ENCODE measurements around the gene RAB3B. TPM values are rescaled to one million over a fixed set of nuclear protein-coding genes. Genes with fewer than 3 reads are reported as not detected.

RAB3B gene
- total RNA-seq, 4 donors from 2014 or later = 1.8 to 4.5 (median 3.4) TPM

- Histone ChIP-seq H3K9me3 (no peaks in the 10 kb centered on the region), H3K4me3 (no peak overlapping the region), H3K27me3 (no peaks in the 10 kb centered on the region), H3K27ac (no peak overlapping the region), H3K36me3 (no peaks in the 10 kb centered on the region), H3K4me1 (no peaks in the 10 kb centered on the region)
- WGBS, 2 donors (ENCODE audit: low coverage in 1 of 2) = 43 to 56% methylated on average over 1 of the region's 1 CpG
- TF ChIP-seq CTCF (IDR thresholded peaks at IDR 0.05) = no peak
- TF ChIP-seq POLR2AphosphoS5 (IDR thresholded peaks at IDR 0.05) = no peak
- TF ChIP-seq POLR2A (IDR thresholded peaks at IDR 0.05) = no peak
- no peak for TF ChIP-seq EP300 (IDR thresholded peaks at IDR 0.05; ENCODE audit: low read depth)
- in situ Hi-C loops (cut with MboI; ENCODE audit: low pct_ligation_motif_present in 1 of 4, low pct_unique_long_range_greater_than_20kb in 1 of 4, low sequenced_read_pairs in 3 of 4) (no loop called here), intact Hi-C loops (cut with DNase I; ENCODE audit: low total_unique reads) (no loop called here)
- no peak for DNase-seq
These were observed 66.0 kb downstream of the RAB3B start for GRCh38 chr1:51924455-51924854.

- WGBS, 2 donors (ENCODE audit: low coverage in 1 of 2) = 40 to 79% methylated on average over 1 to 3 of the region's 3 CpGs
- Histone ChIP-seq H3K9me3 (no peaks in the 10 kb centered on the region), H3K4me1 (no peaks in the 10 kb centered on the region), H3K27ac (no peak overlapping the region), H3K4me3 (no peak overlapping the region), H3K27me3 (peaks cover 13% of the 10 kb centered on the region), H3K36me3 (no peaks in the 10 kb centered on the region)
- no peak for DNase-seq
- intact Hi-C loops (cut with DNase I; ENCODE audit: low total_unique reads) = no loop called here
- TF ChIP-seq EP300 (IDR thresholded peaks at IDR 0.05; ENCODE audit: low read depth) (no peak), POLR2AphosphoS5 (IDR thresholded peaks at IDR 0.05) (no peak), POLR2A (IDR thresholded peaks at IDR 0.05) (no peak), CTCF (IDR thresholded peaks at IDR 0.05) (no peak)
- in situ Hi-C loops (cut with MboI; ENCODE audit: low pct_ligation_motif_present in 1 of 4, low pct_unique_long_range_greater_than_20kb in 1 of 4, low sequenced_read_pairs in 3 of 4) = no loop called here
These were observed 68.5 kb downstream of the RAB3B start for GRCh38 chr1:51922040-51922439.

- H3K4me3 ChIP-seq = no peak overlapping the region
- DNase-seq = no peak
- intact Hi-C loops (cut with DNase I; ENCODE audit: low total_unique reads) = no loop called here
- in situ Hi-C loops (cut with MboI; ENCODE audit: low pct_ligation_motif_present in 1 of 4, low pct_unique_long_range_greater_than_20kb in 1 of 4, low sequenced_read_pairs in 3 of 4) = no loop called here
- WGBS, 2 donors (ENCODE audit: low coverage in 1 of 2) = 50 to 67% methylated on average over 1 to 5 of the region's 5 CpGs
- H3K4me1 ChIP-seq = no peaks in the 10 kb centered on the region
- H3K27me3 ChIP-seq = peaks cover 13% of the 10 kb centered on the region
- H3K9me3 ChIP-seq = no peaks in the 10 kb centered on the region
- H3K36me3 ChIP-seq = no peaks in the 10 kb centered on the region
- no peak overlapping the region for H3K27ac ChIP-seq
- no peak for TF ChIP-seq CTCF (IDR thresholded peaks at IDR 0.05)
- TF ChIP-seq POLR2A (IDR thresholded peaks at IDR 0.05) = no peak
- no peak for TF ChIP-seq EP300 (IDR thresholded peaks at IDR 0.05; ENCODE audit: low read depth)
- no peak for TF ChIP-seq POLR2AphosphoS5 (IDR thresholded peaks at IDR 0.05)
These were observed 70.4 kb downstream of the RAB3B start for GRCh38 chr1:51920130-51920529.

- Histone ChIP-seq H3K27me3 (peaks cover 13% of the 10 kb centered on the region), H3K4me1 (no peaks in the 10 kb centered on the region), H3K9me3 (no peaks in the 10 kb centered on the region), H3K27ac (no peak overlapping the region), H3K36me3 (no peaks in the 10 kb centered on the region), H3K4me3 (no peak overlapping the region)
- no peak for DNase-seq
- WGBS, 2 donors (ENCODE audit: low coverage in 1 of 2) = 93 to 100% methylated on average over 1 to 10 of the region's 10 CpGs
- in situ Hi-C loops (cut with MboI; ENCODE audit: low pct_ligation_motif_present in 1 of 4, low pct_unique_long_range_greater_than_20kb in 1 of 4, low sequenced_read_pairs in 3 of 4) (no loop called here), intact Hi-C loops (cut with DNase I; ENCODE audit: low total_unique reads) (no loop called here)
- TF ChIP-seq CTCF (IDR thresholded peaks at IDR 0.05) (no peak), POLR2AphosphoS5 (IDR thresholded peaks at IDR 0.05) (no peak), POLR2A (IDR thresholded peaks at IDR 0.05) (no peak), EP300 (IDR thresholded peaks at IDR 0.05; ENCODE audit: low read depth) (no peak)
These were observed 70.8 kb downstream of the RAB3B start for GRCh38 chr1:51919684-51920083.

Measured in transverse colon (tissue), 4 donors.